Measurements from ENCODE around the gene ADGRB3. TPM values are rescaled to one million over a fixed set of nuclear protein-coding genes. Genes with fewer than 3 reads are reported as not detected.

Gene ADGRB3
- total RNA-seq, 1 experiment from 2014 or later = not detected

DNA sequence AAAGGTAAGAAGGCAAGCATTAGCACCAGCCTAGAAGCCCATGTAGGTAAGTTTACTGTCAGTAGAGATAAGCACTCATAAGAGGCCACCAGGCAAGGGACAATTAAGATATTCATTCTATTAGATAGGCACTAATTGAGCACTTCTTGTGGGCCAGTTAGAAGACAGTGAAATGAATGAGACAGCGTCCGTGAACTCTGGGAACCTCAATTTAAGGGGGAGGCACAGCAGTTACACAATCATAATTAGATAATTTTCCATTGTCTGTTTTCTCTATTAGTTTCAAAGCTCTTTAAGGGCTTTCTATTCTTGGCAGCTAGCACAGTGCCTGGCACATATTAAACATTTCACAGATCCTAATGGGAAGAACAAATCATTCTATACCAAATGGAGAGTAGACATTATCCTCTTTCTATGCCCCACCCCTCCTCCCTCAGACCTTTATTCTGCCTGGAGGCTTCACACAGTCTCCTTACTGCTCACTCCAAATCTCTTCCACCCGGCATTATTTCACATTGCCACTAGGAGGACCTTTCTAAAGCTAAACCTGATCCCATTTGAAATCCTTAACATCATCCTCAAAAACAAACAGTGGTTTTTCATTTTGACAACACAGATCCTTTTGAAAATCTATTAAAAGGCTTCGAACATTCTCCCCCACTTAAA lies 529.6 kb downstream of the ADGRB3 start:
- Histone ChIP-seq H3K79me2 (ENCODE audit: low read length) (no peaks in the 10 kb centered on the region), H2AFZ (ENCODE audit: low read length) (no peak overlapping the region), H3K9me3 (ENCODE audit: low read length) (no peaks in the 10 kb centered on the region), H3K9me2 (replicated peaks; ENCODE audit: insufficient read depth, low read length) (no peaks in the 10 kb centered on the region), H3K4me2 (ENCODE audit: low read depth, low read length, poor library complexity, severe bottlenecking) (no peak overlapping the region), H3K4me3 (ENCODE audit: low read length) (no peak overlapping the region), H3K36me3 (ENCODE audit: insufficient read depth, low read length) (no peaks in the 10 kb centered on the region), H3K9ac (ENCODE audit: low read length) (no peak overlapping the region), H4K20me1 (ENCODE audit: insufficient read depth, low read depth, low read length) (no peaks in the 10 kb centered on the region), H3K27me3 (ENCODE audit: low read length) (no peaks in the 10 kb centered on the region), H3K27ac (ENCODE audit: low read length) (no peak overlapping the region), H3K4me1 (ENCODE audit: low read length) (no peaks in the 10 kb centered on the region)
- peak; percentile 44 for DNase-seq

GRCh38 chr6:69179681-69180080 lies 544.6 kb downstream of the ADGRB3 start:
- no peaks in the 10 kb centered on the region for H3K79me2 ChIP-seq (ENCODE audit: low read length)
- H3K36me3 ChIP-seq (ENCODE audit: insufficient read depth, low read length) = no peaks in the 10 kb centered on the region

GRCh38 chr6:69180361-69181067 lies 545.4 kb downstream of the ADGRB3 start:
- H2AFZ ChIP-seq (ENCODE audit: low read length) = no peak overlapping the region
- H3K4me3 ChIP-seq (ENCODE audit: low read length) = no peak overlapping the region
- no peaks in the 10 kb centered on the region; the same call in 1 of the 2 replicates for H3K9me3 ChIP-seq (ENCODE audit: low read length)
- H3K9ac ChIP-seq (ENCODE audit: low read length) = no peak overlapping the region
- no peak overlapping the region for H3K4me2 ChIP-seq (ENCODE audit: low read depth, low read length, poor library complexity, severe bottlenecking)
- no peaks in the 10 kb centered on the region for H3K9me2 ChIP-seq (replicated peaks; ENCODE audit: insufficient read depth, low read length)
- no peaks in the 10 kb centered on the region for H3K36me3 ChIP-seq (ENCODE audit: insufficient read depth, low read length)
- no peaks in the 10 kb centered on the region for H3K79me2 ChIP-seq (ENCODE audit: low read length)
- H3K27me3 ChIP-seq (ENCODE audit: low read length) = no peaks in the 10 kb centered on the region
- DNase-seq = no peak
- no peak overlapping the region for H3K27ac ChIP-seq (ENCODE audit: low read length)
- no peaks in the 10 kb centered on the region for H3K4me1 ChIP-seq (ENCODE audit: low read length)
- no peaks in the 10 kb centered on the region for H4K20me1 ChIP-seq (ENCODE audit: insufficient read depth, low read depth, low read length)

More at GRCh38 chr6:69179681-69180080, 544.6 kb downstream of the ADGRB3 start:
- DNase-seq = no peak
- Histone ChIP-seq H3K9me2 (replicated peaks; ENCODE audit: insufficient read depth, low read length) (no peaks in the 10 kb centered on the region), H4K20me1 (ENCODE audit: insufficient read depth, low read depth, low read length) (no peaks in the 10 kb centered on the region), H3K27ac (ENCODE audit: low read length) (no peak overlapping the region), H3K4me3 (ENCODE audit: low read length) (no peak overlapping the region), H3K4me2 (ENCODE audit: low read depth, low read length, poor library complexity, severe bottlenecking) (no peak overlapping the region), H3K9me3 (ENCODE audit: low read length) (no peaks in the 10 kb centered on the region; the same call in 1 of the 2 replicates), H3K9ac (ENCODE audit: low read length) (no peak overlapping the region), H3K27me3 (ENCODE audit: low read length) (no peaks in the 10 kb centered on the region), H3K4me1 (ENCODE audit: low read length) (no peaks in the 10 kb centered on the region), H2AFZ (ENCODE audit: low read length) (no peak overlapping the region)

- Histone ChIP-seq H4K20me1 (ENCODE audit: insufficient read depth, low read depth, low read length) (no peaks in the 10 kb centered on the region), H3K27ac (ENCODE audit: low read length) (no peak overlapping the region), H3K36me3 (ENCODE audit: insufficient read depth, low read length) (no peaks in the 10 kb centered on the region), H2AFZ (ENCODE audit: low read length) (no peak overlapping the region), H3K79me2 (ENCODE audit: low read length) (no peaks in the 10 kb centered on the region), H3K4me1 (ENCODE audit: low read length) (no peaks in the 10 kb centered on the region), H3K9me3 (ENCODE audit: low read length) (no peaks in the 10 kb centered on the region; the same call in 1 of the 2 replicates), H3K4me2 (ENCODE audit: low read depth, low read length, poor library complexity, severe bottlenecking) (no peak overlapping the region), H3K27me3 (ENCODE audit: low read length) (no peaks in the 10 kb centered on the region), H3K4me3 (ENCODE audit: low read length) (no peak overlapping the region), H3K9me2 (replicated peaks; ENCODE audit: insufficient read depth, low read length) (no peaks in the 10 kb centered on the region), H3K9ac (ENCODE audit: low read length) (no peak overlapping the region)
- no peak for DNase-seq
Observed at GRCh38 chr6:69181964-69182363, 546.9 kb downstream of the ADGRB3 start.

- H3K4me1 ChIP-seq (ENCODE audit: low read length) = no peaks in the 10 kb centered on the region
- DNase-seq = no peak
- no peaks in the 10 kb centered on the region for H4K20me1 ChIP-seq (ENCODE audit: insufficient read depth, low read depth, low read length)
- H3K9ac ChIP-seq (ENCODE audit: low read length) = no peak overlapping the region
- no peak overlapping the region for H3K4me3 ChIP-seq (ENCODE audit: low read length)
- H3K79me2 ChIP-seq (ENCODE audit: low read length) = no peaks in the 10 kb centered on the region
- no peaks in the 10 kb centered on the region for H3K36me3 ChIP-seq (ENCODE audit: insufficient read depth, low read length)
- no peak overlapping the region for H3K27ac ChIP-seq (ENCODE audit: low read length)
- no peak overlapping the region for H2AFZ ChIP-seq (ENCODE audit: low read length)
- no peaks in the 10 kb centered on the region for H3K9me3 ChIP-seq (ENCODE audit: low read length)
- H3K27me3 ChIP-seq (ENCODE audit: low read length) = no peaks in the 10 kb centered on the region
- no peak overlapping the region for H3K4me2 ChIP-seq (ENCODE audit: low read depth, low read length, poor library complexity, severe bottlenecking)
- H3K9me2 ChIP-seq (replicated peaks; ENCODE audit: insufficient read depth, low read length) = no peaks in the 10 kb centered on the region
Observed at GRCh38 chr6:69185276-69185675, 550.2 kb downstream of the ADGRB3 start.

GRCh38 chr6:69202768-69203167 lies 567.7 kb downstream of the ADGRB3 start:
- DNase-seq = no peak
- Histone ChIP-seq H4K20me1 (ENCODE audit: insufficient read depth, low read depth, low read length) (no peaks in the 10 kb centered on the region), H3K4me2 (ENCODE audit: low read depth, low read length, poor library complexity, severe bottlenecking) (no peak overlapping the region), H3K27ac (ENCODE audit: low read length) (no peak overlapping the region), H3K9me3 (ENCODE audit: low read length) (no peaks in the 10 kb centered on the region), H3K27me3 (ENCODE audit: low read length) (no peaks in the 10 kb centered on the region), H3K4me3 (ENCODE audit: low read length) (no peak overlapping the region), H3K9me2 (replicated peaks; ENCODE audit: insufficient read depth, low read length) (no peaks in the 10 kb centered on the region), H3K9ac (ENCODE audit: low read length) (no peak overlapping the region), H3K4me1 (ENCODE audit: low read length) (no peaks in the 10 kb centered on the region), H3K36me3 (ENCODE audit: insufficient read depth, low read length) (no peaks in the 10 kb centered on the region), H2AFZ (ENCODE audit: low read length) (no peak overlapping the region), H3K79me2 (ENCODE audit: low read length) (no peaks in the 10 kb centered on the region)

- no peak for DNase-seq
- Histone ChIP-seq H3K9ac (ENCODE audit: low read length) (no peak overlapping the region), H2AFZ (ENCODE audit: low read length) (no peak overlapping the region), H3K9me3 (ENCODE audit: low read length) (no peaks in the 10 kb centered on the region), H3K79me2 (ENCODE audit: low read length) (no peaks in the 10 kb centered on the region), H3K9me2 (replicated peaks; ENCODE audit: insufficient read depth, low read length) (no peaks in the 10 kb centered on the region), H3K27me3 (ENCODE audit: low read length) (no peaks in the 10 kb centered on the region), H3K36me3 (ENCODE audit: insufficient read depth, low read length) (no peaks in the 10 kb centered on the region), H3K4me2 (ENCODE audit: low read depth, low read length, poor library complexity, severe bottlenecking) (no peak overlapping the region), H3K4me3 (ENCODE audit: low read length) (no peak overlapping the region), H4K20me1 (ENCODE audit: insufficient read depth, low read depth, low read length) (no peaks in the 10 kb centered on the region), H3K4me1 (ENCODE audit: low read length) (no peaks in the 10 kb centered on the region), H3K27ac (ENCODE audit: low read length) (no peak overlapping the region)
Observed at GRCh38 chr6:69216127-69216526, 581.0 kb downstream of the ADGRB3 start.

DNA sequence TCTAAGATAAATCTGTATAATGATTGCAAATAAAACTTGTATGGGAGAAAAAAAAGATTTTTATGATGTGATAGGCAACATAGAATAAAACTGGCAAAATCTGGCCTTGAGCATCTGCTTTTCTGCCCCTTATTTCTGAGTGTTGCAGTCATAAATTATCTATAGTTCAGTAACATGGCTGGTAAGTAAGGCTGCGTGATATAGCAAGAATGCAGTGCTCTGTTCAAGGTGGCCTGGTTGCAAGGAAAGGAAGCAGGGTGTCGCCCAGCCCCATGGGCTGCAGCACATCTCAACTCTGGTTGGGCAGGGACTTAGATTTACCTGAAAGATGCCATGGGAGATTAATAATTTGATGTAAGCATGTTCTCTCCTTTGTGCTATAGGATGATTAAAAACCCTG lies 582.3 kb downstream of the ADGRB3 start:
- Histone ChIP-seq H3K27ac (ENCODE audit: low read length) (no peak overlapping the region), H3K27me3 (ENCODE audit: low read length) (no peaks in the 10 kb centered on the region), H3K79me2 (ENCODE audit: low read length) (no peaks in the 10 kb centered on the region), H3K36me3 (ENCODE audit: insufficient read depth, low read length) (no peaks in the 10 kb centered on the region), H3K9me3 (ENCODE audit: low read length) (no peaks in the 10 kb centered on the region), H2AFZ (ENCODE audit: low read length) (no peak overlapping the region), H3K4me3 (ENCODE audit: low read length) (no peak overlapping the region), H3K9ac (ENCODE audit: low read length) (no peak overlapping the region), H3K4me1 (ENCODE audit: low read length) (no peaks in the 10 kb centered on the region), H4K20me1 (ENCODE audit: insufficient read depth, low read depth, low read length) (no peaks in the 10 kb centered on the region), H3K4me2 (ENCODE audit: low read depth, low read length, poor library complexity, severe bottlenecking) (no peak overlapping the region), H3K9me2 (replicated peaks; ENCODE audit: insufficient read depth, low read length) (no peaks in the 10 kb centered on the region)
- DNase-seq = no peak
